Stromal cell of bone marrow (primary cell): ENCODE measurements around the gene VAMP2.

Source experiments
- DNase-seq: peaks from one replicate; pipeline ENCODE4 v3.0.0-alpha.2; 2012; ENCODE audit warnings: low read depth

Gene VAMP2

DNA sequence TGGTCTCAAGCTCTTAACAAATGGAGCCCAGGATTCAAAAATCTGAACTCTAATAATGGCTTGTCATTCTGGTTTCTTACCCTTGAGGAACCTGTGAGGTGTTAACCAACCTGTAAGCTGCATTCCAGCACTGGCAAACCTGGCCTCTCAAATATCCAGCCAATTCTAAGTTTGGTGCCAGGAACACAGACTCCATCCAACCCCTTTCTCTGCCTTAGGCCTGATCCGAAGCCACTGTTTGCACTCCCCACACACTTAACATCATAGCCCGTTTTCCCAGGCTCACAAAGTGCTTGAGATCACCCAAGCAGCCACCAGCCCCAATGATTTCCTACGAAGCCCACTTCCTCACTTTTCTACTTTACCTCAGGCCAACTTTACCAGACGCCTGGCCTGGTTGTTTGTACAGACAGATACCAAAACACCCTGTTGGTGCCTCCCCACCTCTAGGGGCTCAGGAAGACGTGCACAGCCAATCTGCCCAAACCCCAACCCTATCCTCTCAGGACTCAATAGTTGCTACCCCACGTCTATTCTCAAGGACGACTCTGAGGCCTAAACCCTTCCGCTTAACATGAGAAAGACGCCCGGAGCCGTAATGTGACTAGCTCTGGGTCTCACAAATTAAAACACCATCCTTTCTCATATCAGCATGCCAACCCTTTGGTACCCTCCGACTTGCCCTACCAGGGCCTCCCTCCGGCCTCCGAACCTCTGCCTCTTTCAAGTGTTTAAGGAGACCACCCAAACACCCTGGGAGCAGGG lies 7.3 kb downstream of the VAMP2 start:
- no peak for DNase-seq

DNA sequence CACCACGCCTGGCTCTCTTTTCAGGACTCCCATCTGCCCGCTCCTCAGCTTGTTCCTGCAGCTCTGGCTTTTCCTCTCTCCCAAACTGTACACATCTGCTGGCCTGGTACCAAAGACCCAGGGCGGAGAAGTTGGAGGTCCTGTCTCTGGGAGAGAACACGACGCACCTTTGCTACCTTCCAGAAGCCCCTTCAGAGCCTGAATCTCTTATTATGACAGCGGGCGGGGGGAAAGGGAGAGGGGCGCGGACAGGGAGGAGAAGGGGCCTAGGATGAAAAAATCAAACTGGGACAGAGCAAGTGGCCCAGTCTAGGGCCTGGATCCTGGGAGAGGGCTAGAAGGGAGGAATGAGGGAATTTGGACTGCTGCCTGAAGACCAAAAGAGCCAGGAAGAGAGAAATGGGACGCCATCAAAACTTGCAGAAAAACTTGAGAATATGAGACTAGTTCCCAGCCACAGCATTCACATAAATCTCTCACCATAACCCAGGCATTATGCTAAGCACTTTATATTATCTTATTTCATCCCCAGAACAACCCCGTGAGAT lies 8.1 kb downstream of the VAMP2 start:
- no peak for DNase-seq

DNA sequence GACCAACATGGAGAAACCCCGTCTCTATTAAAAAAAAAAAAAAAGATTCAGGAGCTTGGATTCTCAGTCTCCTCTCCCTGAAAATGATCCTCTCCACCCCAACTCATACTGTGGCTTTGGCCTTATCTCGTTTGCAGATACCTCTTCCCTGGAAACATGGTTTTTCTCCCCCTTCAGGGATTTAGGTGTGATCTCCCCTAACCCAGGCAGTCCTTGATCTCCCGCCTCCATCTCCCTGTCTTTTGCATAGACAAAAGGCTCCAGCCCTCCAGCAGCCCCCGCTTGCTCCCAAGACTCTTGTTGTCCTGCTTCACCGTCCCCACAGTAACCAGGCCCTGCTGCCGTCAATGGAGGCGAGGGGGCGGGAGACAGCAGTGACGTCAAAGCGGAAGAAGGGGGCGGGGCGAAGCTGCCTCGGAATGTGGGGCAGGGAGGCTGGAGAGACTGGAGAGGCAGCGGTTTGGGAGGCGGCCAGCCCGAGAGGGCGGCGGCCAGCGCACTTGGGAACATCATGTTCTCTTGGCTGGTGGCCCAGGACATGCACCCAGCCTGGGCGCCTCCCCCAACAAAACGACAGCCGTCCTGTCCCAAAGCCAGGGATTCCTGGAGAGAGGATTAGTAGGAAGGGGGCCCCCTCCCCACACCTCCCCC lies 8.7 kb downstream of the VAMP2 start:
- peak; percentile 96 for DNase-seq

DNA sequence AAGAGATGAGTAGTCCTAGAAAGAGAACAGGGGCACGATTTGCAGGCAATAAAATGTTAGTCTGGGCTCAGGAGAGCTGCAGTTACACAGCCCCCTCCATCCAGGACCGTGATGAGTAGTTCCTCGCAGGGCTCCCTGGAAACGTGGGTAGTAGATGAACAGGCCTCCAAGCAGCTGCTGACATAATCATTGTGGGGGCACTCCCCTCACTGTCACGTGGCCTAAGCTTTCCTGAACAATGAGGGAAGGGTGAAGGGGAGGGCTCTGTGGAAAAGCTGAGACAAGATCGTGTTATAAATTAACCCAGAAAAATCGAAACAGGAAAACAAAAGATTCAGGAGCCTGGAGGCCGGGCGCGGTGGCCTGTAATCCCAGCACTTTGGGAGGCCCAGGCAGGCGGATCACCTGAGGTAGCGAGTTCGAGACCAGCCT lies 9.2 kb downstream of the VAMP2 start:
- peak; percentile 98 for DNase-seq

DNA sequence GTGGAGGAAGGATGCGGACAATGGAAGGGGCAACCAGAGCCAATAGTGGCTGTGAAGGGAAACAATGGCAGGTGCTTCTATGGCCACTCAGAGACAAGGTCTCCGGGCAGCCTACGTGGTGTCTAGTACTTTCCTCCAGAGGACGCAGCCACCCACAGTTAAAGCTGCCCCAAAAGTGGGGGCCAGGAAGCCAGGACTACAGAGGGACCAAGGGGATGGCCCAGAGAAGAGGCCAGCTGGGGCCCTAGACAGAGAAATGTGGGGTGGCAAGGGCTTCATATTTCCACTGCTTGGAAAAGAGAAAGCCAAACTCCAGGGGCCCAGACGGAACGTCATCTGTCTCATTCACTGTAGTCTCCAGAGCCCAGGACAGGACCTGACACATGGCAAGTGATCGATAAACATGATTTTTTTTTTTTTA lies 9.7 kb downstream of the VAMP2 start:
- no peak for DNase-seq

DNA sequence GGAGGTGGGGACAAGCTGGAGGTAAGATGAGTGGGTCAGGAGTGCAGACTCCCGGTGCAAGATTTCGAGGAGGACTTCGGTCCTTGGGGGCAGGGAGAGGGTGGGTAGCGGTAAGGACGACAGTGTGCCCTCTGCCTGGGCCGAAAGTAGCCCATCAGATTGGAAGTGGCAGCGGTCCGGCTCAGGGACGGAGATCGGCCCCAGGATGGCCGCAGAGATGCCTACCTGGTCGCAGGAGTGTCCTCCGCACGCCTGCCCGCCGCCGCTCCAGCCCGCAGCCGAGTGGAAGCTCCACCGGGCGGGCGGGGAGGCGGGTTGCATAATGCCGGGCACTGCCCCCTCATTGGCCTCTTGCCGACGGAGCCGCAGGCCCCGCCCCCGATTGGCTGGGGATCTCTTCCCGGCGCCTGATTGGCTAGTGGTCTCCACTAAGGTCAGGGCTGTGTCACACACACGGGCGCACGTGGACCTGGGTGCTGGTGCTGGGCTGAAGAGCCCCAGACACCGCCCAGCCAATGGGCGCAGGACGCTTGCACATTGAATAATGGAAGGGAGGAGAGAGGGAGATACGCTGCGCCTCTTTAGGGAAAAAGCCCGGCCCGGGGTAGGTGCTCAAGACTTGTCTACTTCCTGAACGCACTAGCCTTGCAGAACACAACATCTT lies 10.5 kb downstream of the VAMP2 start, which contains the start of gene PER1:
Gene PER1, minus strand, starts transcription at position 293 of the 664 bp plus-strand sequence. CDS start 1,698 bp downstream, outside the sequence.
- peak; percentile 93 for DNase-seq

DNA sequence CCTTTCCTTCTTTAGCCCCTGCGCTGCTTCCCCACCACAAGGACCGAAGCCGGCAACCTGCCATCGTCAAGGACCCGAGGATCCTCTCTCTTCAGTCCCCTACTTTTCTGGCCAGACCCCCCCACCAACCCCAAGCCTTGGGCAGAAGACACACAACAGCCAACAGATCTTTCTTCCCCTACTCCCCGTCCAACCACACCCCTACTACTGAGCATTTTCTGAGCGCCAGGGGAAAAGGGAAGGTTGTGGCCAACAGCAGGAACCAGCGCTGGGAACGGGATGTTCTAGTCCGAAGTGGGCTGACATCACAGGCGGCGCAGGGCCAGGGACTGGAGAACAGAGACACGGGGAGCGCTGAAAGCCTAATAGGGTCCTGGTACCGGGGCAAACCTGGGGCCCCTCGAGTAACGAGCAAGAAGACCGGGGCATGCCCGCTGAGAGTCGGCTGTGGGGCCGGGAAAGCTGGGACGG lies 11.1 kb downstream of the VAMP2 start:
- DNase-seq = peak; percentile 73

DNA sequence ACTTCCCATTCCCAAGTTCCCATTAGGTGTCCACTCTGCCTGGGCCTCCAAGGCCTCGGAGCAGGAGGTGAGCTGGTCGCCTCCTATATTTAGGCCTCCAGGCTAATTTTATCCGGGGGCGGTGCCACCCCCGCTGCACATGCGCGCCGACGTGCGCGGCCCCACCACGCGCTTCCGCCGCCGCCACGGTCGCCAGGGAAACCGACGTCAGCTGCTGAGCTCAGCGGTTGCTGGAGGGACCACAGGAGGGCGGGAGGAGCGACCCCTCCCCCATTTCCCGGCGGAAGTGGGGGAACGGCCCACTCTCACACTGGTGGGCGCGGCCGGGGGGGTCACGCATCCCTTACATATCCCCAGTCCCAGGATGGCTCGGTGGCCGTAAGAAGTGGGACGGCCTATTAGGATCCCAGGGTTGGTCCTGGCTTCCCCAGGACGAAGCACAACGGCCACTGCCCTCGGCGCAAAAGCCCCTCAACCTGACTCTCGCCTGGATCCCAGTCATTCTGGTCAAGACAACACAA lies 11.6 kb downstream of the VAMP2 start:
- peak; percentile 86 for DNase-seq

DNA sequence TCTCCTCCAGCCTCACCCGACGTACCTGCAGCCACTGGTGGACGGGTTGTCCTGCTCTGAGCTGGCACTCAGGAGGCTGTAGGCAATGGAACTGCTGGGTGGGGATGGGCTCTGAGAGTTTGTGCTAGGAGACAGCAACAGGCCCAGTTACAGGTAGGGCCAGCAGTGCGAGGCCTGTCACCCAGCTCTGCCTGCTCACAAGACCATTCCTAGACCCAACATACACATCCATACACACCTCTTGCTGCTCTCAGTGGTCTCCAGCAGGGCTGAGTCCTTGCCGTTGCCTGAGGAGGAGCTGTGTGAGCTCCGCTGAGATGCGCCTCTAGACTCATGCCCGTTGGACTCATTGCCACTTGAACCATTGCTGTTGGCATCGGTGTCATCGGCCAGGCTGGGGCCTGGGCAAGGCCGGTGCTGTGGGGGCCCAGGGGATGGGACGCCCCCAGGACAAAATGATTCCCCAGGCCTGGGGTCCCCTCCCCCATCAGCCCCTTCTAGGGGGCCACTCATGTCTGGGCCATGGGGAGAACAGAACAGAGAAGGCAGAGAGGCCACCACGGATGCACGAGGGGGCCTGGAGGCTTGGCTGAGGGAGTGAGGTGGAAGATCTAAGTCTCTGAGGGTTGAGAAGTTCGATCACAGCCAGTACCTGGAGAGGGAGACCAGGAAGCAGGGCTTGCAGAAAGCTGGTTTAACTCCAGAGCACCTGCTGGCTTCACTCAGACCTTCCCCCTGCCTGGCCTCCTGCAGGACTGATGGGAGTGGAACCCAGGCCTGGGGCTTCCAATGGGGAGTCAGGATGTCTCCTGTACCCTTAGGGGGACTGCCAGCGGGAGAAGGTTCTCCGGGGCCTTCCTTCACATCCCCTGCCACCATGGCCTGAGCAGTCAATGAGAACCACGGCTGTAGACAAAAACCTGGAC lies 12.3 kb downstream of the VAMP2 start:
- DNase-seq = no peak

DNA sequence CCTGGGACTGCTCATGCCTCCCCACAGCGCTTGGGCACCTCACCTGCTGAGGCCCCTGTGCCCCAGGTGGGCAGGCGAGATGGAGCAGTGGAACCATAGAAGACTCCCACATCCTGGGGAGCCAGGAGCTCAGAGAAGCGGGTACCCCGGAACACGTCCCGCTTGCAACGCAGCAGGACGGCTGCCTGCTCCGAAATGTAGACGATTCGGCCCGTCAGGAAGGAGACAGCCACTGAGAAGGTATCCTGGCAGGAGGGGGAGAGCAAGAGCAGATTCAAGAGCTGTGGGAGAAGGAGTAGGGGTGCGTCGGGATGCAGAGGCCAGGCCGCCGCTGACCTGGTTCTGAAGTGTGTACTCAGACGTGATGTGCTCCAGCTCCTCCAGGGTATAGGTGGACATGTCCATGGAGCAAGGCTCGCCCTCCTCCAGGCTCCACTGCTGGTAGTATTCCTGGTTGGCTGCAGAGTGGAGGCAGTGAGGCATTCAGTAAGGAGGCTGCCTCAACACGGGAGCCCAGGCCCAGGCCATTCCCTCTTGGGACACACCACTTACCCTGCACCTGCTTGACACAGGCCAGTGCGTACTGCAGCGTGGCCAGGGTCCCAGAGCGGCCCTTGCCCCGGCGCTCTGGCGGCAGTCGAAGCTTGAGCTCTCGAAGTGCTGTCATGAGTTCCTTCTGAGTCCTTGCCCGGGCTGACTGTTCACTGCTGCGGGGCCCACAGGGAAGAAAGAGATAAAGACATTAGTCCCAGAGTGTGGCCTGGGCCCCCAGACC lies 13.1 kb downstream of the VAMP2 start:
- DNase-seq = no peak

DNA sequence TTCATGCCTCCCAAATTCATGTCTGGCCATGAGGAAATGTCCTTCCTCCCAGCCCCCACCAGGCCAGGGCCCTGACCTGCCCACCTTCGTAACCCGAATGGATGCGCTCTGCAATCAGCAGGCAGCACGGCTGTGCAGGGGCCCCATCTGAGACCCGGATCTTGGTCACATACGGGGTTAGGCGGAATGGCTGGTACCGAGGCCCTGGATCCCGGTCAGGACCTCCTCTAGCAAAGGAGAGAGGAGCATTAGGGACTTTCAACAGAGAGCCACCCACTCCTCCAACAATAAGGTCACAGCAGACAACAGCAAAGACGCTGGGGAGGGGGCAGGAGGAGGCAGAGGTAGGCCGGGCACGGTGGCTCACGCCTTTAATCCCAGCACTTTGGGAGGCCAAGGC lies 14.2 kb downstream of the VAMP2 start:
- no peak for DNase-seq

DNA sequence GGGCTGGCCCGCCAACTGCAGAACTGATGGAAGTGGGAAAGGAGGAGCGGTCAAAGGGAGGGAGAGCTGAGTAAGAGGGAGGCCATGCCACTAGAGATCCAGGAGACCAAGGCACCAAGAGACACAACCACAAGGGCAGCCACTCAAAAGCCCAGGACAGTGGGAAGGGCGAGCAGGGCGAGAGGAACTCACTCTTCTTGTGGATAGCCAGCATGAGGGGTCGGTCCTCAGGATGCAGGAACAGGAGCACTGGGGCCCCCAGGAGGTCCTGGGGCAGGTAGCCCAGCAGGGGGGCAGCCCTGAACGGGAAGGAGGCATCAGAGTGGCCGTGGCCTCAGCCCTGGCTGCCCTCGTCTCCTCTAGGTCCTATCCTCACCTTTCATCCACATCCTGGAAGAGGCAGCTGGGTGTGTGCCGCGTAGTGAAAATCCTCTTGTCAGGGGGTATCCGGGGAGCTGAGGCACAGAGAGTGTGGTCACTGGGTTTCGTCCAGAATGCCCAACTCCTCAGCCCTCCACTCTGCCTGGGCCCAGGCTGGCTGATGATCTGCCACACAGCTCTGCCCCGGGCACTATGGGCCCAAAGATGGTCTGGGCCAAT lies 14.8 kb downstream of the VAMP2 start:
- DNase-seq = no peak

DNA sequence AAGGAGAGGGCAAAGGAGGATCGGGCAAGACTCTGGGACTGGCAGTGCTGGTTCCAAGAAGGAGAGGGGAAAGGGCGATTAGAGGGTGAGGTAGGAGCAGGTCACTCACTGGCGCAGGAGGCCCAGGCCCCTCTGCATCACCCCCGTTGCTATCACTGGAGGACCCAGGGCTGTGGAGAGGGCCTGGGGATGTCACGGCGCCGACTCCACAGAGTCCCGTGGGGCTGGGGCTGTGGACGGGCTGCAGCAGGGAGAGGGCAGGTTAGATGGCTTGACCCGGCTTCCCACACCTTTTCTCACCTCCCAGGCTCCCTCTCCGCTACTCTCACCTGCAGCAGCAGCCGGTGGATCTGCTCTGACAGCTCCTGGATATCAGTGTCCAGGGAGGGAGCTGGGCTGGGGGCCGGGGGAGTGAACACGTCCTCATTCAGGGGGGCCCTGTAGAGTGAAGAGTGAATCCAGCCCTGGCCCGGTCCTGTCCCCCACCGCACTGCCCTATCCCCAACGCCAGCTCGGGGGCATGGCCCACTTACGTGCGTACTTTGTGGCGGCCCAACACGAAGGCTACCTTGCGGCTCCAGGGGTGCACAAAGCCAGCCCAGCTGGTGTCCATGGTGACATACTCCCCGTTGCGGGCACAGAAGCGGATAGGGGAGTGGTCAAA lies 15.5 kb downstream of the VAMP2 start:
- DNase-seq = no peak

DNA sequence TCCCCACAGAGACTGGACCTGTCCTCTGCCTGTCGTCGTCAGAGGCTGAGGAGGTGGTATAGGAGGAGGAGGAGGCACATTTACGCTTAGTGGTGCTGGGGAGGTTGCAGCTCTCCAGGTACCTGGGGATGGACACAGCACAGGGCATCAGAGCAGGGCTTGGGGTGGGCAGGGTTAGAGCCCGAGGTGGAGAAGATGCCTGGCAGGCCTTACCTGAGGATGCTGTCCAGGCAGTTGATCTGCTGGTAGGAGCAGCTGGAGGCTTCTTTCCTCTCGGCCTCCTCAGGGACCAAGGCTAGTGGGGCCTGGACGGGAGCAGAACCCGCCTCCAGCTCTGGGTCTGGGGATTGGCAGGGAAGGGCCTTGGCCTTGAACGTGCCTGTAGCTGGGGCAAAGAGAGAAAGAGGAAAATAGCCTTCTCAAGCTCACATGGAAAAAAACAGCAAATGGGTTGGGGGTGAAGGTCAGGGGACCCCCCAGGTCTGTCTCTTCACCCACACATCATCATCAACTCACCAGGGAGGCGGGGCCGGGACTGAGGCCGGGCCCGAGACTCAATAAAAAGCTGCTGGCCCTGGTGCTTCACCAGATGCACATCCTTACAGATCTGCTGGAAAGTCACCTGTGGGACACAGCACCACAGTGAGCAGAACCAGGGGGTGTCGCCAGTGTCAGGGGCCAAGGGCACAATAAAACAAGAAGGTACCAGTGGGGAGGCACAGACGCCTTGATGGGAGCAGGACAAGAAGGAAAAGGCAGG lies 16.2 kb downstream of the VAMP2 start:
- DNase-seq = no peak

DNA sequence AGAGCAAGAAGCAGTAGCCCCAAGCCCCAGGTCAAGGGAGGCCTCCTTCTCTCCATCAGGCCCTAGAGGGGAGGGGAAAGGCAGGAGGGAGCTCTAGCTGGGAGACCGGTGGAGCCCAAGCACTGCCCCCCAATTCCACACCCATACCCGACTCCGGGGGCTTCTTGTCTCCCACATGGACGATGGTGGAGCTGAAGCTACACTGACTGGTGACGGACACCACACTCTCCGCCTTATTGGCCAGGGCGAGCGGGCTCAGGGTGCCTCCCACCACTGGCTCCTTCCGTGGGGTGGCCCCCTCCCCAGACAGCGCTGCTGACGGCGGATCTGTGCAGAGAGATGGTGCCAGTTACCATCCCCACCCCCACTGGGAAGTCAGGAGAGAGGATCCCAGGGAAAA lies 16.9 kb downstream of the VAMP2 start:
- no peak for DNase-seq

DNA sequence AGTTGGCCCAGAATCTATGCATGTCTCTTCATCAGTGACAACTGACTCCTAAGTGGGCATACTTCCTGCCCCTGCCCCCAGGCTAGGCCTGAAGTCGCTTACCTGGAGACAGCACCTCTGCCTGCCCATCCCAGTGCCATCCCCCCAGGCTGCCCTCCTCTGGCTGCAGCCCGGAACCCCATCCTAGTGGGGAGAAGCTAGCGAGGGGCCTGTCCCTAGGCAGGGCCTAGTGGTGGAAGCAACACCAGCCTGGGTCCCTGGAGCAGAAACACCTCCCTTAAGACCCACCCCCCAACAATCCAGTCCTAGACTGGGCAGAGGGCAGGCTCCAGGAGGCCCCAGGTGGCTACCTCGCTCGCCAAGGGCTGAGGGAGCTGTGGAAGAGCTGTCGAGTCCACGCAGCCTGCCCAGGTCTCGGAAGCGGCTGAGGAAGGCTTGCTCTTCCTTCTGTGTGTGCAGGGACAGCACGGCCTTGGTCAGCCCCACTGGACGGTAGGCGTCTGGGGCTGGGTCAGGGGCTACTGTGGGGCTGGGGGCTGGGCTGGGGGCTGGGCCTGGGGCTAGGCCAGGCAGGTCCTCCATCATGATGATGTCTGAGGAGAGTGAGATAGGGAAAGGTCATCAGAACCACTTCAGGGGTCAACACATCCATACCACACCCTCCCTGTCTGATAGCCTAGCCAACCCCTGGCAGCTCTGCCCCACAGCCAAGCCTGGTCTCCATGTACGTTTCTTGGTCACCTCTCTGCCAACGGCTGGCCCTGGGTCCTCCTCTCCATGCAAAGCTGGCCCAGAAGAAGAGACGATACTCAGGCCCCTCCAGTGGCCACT lies 18.1 kb downstream of the VAMP2 start:
- DNase-seq = no peak

DNA sequence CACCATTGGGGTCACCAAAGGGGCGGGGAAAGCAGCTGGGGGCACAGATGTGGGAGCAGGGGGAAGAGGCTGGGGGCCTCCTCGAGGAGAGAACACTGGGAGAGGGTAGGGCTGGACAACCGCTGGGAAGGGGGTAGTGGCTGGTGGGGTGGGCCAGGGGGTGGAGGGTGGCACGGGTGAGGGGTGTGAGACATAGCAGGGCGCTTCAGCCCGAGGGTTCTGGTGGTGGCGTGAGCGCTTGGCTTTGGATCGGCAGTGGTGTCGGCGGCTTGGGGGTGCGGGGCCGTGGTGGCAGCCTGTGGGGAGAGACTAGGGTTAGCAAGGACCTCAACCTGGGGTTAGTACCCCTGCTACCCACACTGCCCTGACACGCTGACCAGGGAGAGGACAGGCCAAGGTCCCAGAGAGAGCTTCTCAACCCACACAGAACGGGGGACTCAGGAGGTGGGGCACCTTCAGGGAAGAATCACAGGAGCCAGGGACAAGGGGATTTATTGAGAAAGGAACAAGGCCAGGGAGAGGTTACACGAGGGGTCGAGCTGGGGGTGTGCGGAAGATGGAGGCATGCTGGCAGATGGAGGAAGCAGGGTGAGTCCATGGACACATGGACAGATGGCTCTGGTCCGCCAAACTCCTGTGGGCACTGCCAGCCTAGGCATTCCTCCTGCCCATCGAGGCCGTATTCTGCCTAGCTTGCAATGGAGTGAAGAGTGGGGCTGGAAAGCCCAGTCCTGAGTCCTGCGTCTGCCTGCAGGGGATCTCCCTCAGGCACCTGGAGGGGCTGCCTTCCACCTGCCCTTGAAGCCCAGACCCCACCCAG lies 19.0 kb downstream of the VAMP2 start:
- DNase-seq = no peak
